Esophagus muscularis mucosa (tissue), 3 donors: ENCODE measurements around the gene GAB1.

Experiments used
- CTCF ChIP-seq, 3 experiments: fragments of 200-600 bp in 2 of 3; fragments of 450-650 bp in 1 of 3; sonication (generic) in 2 of 3; IDR thresholded peaks; one replicate each; pipeline ENCODE4 v1.5.1; 2017 to 2019; ENCODE audit warnings: antibody characterized with exemption in 3 of 3, mild to moderate bottlenecking in 2 of 3, moderate library complexity in 1 of 3
- POLR2A ChIP-seq: fragments of 450-650 bp; IDR thresholded peaks from one replicate; pipeline ENCODE4 v1.6.1; 2017; ENCODE audit warnings: antibody characterized with exemption, moderate library complexity, mild to moderate bottlenecking, low read depth
- POLR2AphosphoS5 ChIP-seq, 2 donors: sonication (generic); formaldehyde crosslinking; IDR thresholded peaks; one replicate each; pipeline ENCODE4 v1.6.1; 2017; ENCODE audit warnings: antibody characterized with exemption in 2 of 2

GRCh38 chr4:143375326-143376073, 38.8 kb downstream of the GAB1 start:
- TF ChIP-seq POLR2A, result no peak
- TF ChIP-seq CTCF (IDR thresholded peaks at IDR 0.05), result peak; percentile 26 to 48 (median 36)
- TF ChIP-seq POLR2AphosphoS5 (IDR thresholded peaks at IDR 0.05), result no peak
